HG03469 (cell line): Measurements from ENCODE around the gene ST6GAL1.
"Not testable (repeated sequence)": the region's sequence is repeated elsewhere in the genome, so short reads cannot be mapped to it uniquely, and the experiment has no call there.

Source experiments
- ATAC-seq: cut with Tn5 transposase; IDR thresholded peaks from one replicate; pipeline ENCODE4 v1.9.1; 2021; ENCODE audit warnings: mild to moderate bottlenecking, moderate library complexity, moderate number of reproducible peaks; ENCODE audit not compliant: unreplicated experiment

ST6GAL1 gene

GRCh38 chr3:186966406-186966805 is 36.1 kb downstream of the ST6GAL1 start:
- no peak for ATAC-seq

DNA sequence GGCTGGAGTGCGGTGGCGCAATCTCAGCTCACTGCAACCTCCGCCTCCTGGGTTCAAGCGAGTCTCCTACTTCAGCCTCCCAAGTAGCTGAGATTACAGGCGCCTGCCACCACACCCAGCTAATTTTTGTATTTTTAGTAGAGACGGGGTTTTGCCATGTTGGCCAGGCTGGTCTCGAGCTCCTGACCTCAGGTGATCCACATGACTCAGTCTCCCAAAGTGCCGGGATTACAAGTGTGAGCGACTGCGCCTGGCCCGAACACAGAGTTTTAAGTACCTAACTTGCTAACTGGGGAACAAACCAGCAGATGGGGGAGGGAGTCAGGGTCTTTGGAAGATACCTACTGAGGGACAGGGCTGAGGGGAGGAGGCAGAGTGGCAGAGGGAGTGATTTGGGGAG is 36.9 kb downstream of the ST6GAL1 start:
- not testable (repeated sequence) for ATAC-seq

DNA sequence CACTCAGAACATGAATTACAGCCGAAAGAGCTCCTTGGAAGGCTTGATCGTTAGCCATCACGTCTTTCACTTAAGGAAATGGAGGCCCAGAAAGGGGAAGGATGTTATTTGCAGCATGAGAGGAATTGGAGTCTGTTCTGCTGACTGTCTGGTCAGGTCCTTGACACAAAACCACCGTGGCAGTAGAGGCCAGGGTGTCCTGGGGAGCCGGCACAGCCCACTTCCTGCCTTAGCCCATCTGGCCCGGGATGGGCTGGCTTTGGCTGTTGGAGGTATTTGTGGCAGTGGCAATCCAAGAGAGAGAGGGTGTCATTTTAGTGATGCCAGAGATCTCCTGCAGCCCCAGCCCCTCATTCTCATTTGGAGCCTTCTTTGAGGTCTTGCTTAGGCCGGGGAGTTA is 37.4 kb downstream of the ST6GAL1 start:
- ATAC-seq: no peak

GRCh38 chr3:186969607-186970006 is 39.3 kb downstream of the ST6GAL1 start:
- no peak for ATAC-seq

DNA sequence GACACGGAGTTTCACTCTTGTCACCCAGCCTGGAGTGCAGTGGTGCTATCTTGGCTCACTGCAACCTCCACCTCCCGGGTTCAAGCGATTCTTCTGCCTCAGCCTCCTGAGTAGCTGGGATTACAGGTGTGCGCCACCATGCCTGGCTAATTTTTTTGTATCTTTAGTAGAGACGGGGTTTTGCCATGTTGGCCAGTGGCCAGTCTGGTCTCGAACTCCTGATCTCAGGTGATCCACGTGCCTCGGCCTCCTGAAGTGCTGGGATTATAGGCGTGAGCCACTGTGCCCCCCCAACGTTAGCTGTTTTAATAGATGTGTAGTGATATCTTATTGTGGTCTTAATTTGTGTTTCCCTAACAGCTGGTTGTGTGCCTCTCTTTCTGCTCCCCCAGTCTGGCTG is 40.8 kb downstream of the ST6GAL1 start:
- ATAC-seq: not testable (repeated sequence)

GRCh38 chr3:186971578-186971977 is 41.3 kb downstream of the ST6GAL1 start:
- no peak for ATAC-seq

GRCh38 chr3:186973702-186974101 is 43.4 kb downstream of the ST6GAL1 start:
- ATAC-seq: no peak

DNA sequence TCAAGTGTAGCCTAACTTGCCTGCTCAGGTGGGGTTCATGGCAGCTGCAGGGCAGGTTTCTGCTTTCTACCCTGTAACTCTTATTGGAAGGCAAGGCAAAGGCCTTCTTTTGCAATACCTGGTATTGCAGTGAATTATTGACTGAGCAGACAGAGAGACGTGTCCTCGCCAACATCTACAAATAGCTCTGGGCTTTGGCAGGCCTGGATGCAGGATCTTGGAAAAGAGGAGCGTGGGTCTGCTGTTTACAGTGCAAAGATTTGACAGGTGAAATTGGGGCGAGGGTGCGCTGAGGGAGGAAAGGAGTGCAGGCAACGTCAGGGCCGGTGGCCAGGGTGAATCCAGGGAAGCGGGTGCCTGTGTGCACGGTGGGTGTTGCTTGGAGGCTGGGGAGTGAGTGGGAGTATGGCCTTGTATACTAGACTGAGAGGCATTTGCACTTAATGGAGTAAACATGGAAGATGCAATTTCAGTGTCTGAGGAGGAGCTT is 44.5 kb downstream of the ST6GAL1 start:
- no peak for ATAC-seq

- ATAC-seq: no peak
These were observed 45.4 kb downstream of the ST6GAL1 start for GRCh38 chr3:186975726-186976125.

DNA sequence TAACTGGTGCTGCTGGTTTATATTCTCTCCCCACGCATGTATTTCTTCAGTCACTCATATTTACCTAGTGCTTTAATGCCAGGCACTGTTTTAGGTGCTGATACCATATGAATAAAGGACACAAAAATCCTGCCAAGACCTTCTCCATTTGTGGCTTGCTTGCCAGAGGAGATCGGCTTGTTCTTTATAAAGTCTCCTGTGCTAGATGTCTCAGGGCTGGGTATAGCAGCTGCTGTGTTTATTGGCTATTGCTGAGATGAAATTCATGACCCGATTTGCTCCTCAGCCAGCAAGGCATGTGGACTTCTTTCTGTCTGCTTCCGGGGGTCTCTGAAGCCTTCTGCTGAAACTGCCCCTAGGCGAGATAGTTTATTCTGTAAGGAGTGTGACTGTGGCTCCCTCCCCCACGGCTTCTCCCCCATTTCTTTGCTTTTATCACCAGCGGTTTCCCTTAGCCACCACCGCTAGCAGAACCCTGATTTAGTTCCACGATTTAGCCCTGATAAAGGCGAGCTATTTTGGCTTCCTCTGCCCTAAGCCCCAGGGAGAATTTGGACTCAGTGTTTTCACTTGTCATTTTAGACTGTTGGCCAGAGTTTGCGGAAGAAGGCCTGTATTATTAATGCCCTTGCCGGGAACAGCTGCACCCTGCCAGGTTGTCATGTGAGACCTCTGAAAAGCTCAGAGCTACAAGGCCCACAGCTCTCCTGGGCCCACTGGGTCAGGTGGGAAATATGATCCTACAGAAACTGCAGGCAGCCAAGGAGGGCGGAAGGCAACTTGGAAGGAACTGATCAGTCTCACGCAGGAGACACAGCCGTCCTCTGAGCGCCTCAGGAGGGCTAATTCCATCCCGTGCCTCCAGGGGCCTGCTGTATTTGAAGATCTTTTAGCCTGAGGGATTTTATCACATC is 46.8 kb downstream of the ST6GAL1 start:
- no peak for ATAC-seq

DNA sequence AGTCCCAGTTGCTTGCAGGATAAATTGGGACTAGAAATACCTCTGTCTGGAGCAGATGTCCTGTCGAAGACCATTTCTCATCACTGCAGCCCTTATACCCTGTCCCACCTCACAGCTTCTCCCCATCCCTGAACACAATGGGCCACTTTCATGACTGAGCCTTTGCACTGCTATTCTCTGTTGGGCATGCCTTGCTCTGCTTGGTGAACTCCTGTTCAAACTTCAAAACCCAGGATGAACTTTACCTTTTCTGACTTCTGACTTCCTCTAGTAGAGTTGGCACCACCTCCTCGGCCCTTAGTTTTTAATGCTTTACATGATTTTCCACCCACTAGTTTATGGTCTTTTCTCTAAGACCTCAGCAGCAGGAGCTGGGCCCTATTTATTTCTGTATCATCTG is 48.4 kb downstream of the ST6GAL1 start:
- no peak for ATAC-seq

- ATAC-seq: no peak
These were observed 49.5 kb downstream of the ST6GAL1 start for GRCh38 chr3:186979852-186980251.

GRCh38 chr3:186980989-186981388 is 50.7 kb downstream of the ST6GAL1 start:
- no peak for ATAC-seq

GRCh38 chr3:186983659-186984058 is 53.3 kb downstream of the ST6GAL1 start:
- ATAC-seq: no peak

DNA sequence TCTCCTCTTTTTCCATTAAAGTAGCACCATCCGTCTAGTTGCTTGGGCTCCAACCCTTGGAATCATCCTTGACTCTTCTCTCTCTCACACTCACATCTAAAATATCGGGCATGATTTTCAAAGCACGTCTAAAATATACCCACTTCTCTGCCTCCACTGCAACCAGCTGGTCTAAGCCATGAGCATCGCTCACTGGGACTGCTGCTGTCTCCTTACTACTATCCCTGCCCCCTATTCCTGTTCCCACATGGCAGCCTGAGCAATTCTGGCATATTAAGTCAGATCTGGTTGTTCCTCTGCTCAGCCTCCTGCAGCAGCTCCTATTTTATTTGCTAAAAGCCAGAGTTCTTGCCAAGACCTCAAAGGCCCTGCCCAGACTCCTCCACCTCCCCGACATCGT is 53.7 kb downstream of the ST6GAL1 start:
- ATAC-seq: no peak

DNA sequence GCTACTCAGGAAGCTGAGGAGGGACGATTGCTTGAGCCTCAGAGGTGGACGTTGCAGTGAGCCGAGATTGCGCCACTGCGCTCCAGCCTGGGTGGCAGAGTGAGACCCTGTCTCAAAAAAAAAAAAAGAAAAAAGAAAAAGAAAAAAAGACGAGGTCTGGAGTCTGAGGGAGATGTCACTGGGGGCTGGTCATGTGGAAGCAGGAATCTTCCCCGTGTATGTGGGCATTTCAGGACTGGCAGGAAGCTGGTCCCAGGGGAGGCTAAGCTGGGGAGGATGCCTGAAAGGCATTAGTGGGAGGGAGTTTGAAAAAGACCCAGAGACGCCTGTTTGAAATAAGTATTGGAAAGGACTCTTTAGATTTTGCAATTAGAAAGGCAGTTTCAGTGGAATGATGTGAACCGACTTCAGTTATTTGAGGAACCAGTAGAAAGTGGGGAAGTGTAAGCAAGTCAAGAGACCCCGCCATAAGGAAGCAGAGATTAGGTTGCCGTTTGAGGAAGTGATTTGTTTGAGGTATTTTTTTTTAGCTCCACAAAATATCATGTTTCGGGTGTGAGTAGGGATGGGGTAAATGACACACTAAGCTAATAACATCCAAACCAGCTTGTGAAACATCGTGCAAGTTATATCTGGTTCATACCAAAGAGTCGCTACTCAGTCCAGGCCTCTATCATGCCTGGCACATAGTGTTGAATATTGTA is 55.5 kb downstream of the ST6GAL1 start:
- peak; percentile 54 for ATAC-seq

DNA sequence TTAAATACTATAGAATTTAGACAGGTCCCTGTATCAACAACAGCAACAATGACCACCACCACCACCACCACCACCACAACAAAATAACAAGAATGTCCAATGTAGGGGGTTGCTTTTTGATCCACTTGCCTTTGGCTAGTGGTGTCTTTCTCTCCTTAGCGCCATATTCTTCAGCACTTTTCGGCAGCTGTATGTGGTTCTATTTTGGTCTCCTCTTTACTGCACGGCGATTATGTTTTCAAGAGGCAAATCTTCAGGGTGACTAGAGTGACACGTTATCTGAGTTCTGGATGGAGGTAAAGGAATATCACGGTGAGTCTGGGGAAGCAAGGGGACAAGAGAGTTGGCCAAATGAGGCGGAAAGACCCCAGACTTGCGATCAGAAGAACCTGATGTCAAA is 56.1 kb downstream of the ST6GAL1 start:
- no peak for ATAC-seq

- ATAC-seq: no peak
These were observed 56.5 kb downstream of the ST6GAL1 start for GRCh38 chr3:186986816-186987215.

DNA sequence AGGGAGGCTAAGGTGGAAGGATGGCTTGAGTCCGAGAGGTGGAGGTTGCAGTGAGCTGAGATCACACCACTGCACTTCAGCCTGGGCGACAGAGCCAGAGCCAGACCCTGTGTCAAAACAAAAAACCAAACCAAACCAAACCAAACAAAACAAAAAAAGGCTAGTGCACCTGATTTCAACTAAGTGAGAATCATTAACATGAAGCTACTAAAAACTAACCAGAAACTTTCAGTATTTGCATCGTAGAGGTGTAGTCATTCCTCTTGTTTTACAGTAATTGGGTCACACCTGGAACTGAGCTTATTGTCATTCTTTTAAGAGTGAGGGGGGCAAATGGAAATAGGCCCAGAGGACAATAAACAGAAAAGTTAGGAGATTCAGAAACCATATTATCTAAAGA is 58.5 kb downstream of the ST6GAL1 start:
- ATAC-seq: peak; percentile 49

DNA sequence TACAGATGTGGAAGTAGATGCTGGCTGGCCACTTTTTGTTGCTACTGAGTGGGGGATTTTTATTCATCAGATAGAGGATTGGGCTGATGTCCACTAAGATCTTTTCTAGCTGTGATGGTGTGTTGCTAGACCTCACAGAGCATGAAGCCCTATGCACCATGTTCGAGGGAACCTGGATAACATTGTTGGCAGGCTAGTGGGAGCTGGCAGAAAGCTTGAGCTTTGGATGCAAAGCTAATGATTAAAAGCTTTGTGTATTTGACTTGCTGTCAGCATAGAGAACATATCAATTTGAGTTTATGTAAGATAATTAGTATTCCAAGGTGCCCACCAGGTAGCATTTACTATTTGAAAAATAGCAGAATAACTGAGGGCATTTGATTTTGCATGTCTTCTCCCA is 59.1 kb downstream of the ST6GAL1 start:
- ATAC-seq: no peak

DNA sequence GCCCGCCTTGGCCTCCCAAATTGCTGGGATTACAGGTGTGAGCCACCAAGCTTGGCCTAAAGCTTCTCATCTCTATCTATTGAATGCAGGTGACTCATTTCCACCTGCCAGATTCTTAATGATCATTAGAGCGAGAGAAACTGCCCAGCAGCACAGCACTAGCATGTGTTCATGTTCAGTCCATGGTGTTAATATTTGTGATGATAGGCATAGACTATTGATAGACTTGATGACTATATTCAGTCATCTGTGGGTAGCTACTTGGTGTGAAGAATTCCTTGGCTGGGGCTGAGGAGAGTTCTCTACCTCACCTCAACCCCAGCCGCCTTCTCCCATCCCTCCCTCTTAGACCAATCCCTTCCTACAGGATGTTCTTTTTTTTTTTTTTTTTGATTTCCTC is 60.0 kb downstream of the ST6GAL1 start:
- no peak for ATAC-seq

GRCh38 chr3:186990878-186991308 is 60.6 kb downstream of the ST6GAL1 start:
- ATAC-seq: no peak
